ENCODE results near the gene NAALADL2. TPM values are rescaled to one million over a fixed set of nuclear protein-coding genes. Genes with fewer than 3 reads are reported as not detected.

The NAALADL2 gene
- total RNA-seq, 1 donor from 2014 or later, result 11.5 TPM

GRCh38 chr3:175267121-175267531, 408.0 kb downstream of the NAALADL2 start:
- TF ChIP-seq EZH2 (IDR thresholded peaks at IDR 0.05) (no peak), CTCF (IDR thresholded peaks at IDR 0.05) (no peak), EZH2phosphoT487 (IDR thresholded peaks at IDR 0.05) (no peak)
- H3F3A ChIP-seq (ENCODE audit: low read depth), result no peaks in the 10 kb centered on the region
- H2AFZ ChIP-seq (replicated peaks), result no peak overlapping the region
- no peaks in the 10 kb centered on the region for H3K9me3 Mint-ChIP-seq
- H3K4me2 ChIP-seq, result no peak overlapping the region
- H3K4me3 Mint-ChIP-seq, result no peak overlapping the region
- no peak for DNase-seq (ENCODE audit: low spot score)
- no peaks in the 10 kb centered on the region for H4K20me1 ChIP-seq (ENCODE audit: low read depth)
- H3K4me3 ChIP-seq, result no peak overlapping the region
- no peak overlapping the region for H3K27ac Mint-ChIP-seq
- H3K36me3 Mint-ChIP-seq, result no peaks in the 10 kb centered on the region
- H3K9ac ChIP-seq, result no peak overlapping the region
- H3K27me3 ChIP-seq, result no peaks in the 10 kb centered on the region
- H3K4me1 Mint-ChIP-seq, result peaks cover 12% of the 10 kb centered on the region
- H3K27me3 Mint-ChIP-seq (ENCODE audit: insufficient read depth, low read depth), result no peaks in the 10 kb centered on the region
- no peaks in the 10 kb centered on the region for H3K36me3 ChIP-seq
- no peaks in the 10 kb centered on the region for H3K79me2 ChIP-seq (ENCODE audit: low read depth)
- no peak overlapping the region for H3K27ac ChIP-seq
- no peaks in the 10 kb centered on the region for H3K4me1 ChIP-seq
- no peaks in the 10 kb centered on the region for H3K9me3 ChIP-seq (ENCODE audit: low read depth)

DNA sequence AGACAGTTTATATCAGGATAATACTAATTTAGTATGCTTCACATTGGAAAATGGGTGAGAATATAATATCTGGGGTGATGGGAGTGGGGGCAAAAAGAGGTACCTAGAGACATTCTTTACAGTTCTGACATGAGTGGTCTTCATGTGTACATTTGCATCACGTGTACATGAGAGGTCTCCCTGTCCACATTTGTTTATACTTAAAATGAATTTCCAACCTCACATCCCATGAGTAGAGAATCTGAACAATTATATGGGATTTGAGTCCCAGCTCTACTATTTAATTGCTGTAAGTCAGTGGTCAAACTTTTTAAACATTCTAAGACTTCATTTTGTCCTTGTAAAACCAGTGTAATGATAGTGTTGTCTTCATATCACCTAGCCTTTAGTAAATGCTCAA, 408.4 kb downstream of the NAALADL2 start:
- H3K27ac ChIP-seq, result no peak overlapping the region
- Mint-ChIP-seq H3K27ac (no peak overlapping the region), H3K4me1 (peaks cover 12% of the 10 kb centered on the region), H3K9me3 (no peaks in the 10 kb centered on the region), H3K4me3 (no peak overlapping the region), H3K36me3 (no peaks in the 10 kb centered on the region), H3K27me3 (ENCODE audit: insufficient read depth, low read depth) (no peaks in the 10 kb centered on the region)
- H3K4me1 ChIP-seq, result no peaks in the 10 kb centered on the region
- DNase-seq (ENCODE audit: low spot score), result no peak
- no peaks in the 10 kb centered on the region for H4K20me1 ChIP-seq (ENCODE audit: low read depth)
- TF ChIP-seq EZH2 (IDR thresholded peaks at IDR 0.05) (no peak), EZH2phosphoT487 (IDR thresholded peaks at IDR 0.05) (no peak), CTCF (IDR thresholded peaks at IDR 0.05) (no peak)
- H3F3A ChIP-seq (ENCODE audit: low read depth), result no peaks in the 10 kb centered on the region
- no peak overlapping the region for H2AFZ ChIP-seq (replicated peaks)
- no peaks in the 10 kb centered on the region for H3K79me2 ChIP-seq (ENCODE audit: low read depth)
- H3K9ac ChIP-seq, result no peak overlapping the region
- no peak overlapping the region for H3K4me2 ChIP-seq
- no peak overlapping the region for H3K4me3 ChIP-seq
- no peaks in the 10 kb centered on the region for H3K9me3 ChIP-seq (ENCODE audit: low read depth)
- no peaks in the 10 kb centered on the region for H3K27me3 ChIP-seq
- H3K36me3 ChIP-seq, result no peaks in the 10 kb centered on the region

GRCh38 chr3:175269394-175269793, 410.3 kb downstream of the NAALADL2 start:
- Histone ChIP-seq H3K9me3 (ENCODE audit: low read depth) (no peaks in the 10 kb centered on the region), H3K27me3 (no peaks in the 10 kb centered on the region), H3K27ac (no peak overlapping the region), H3K4me1 (no peaks in the 10 kb centered on the region), H3K9ac (no peak overlapping the region), H3K4me2 (no peak overlapping the region), H4K20me1 (ENCODE audit: low read depth) (no peaks in the 10 kb centered on the region), H3K4me3 (no peak overlapping the region), H3F3A (ENCODE audit: low read depth) (no peaks in the 10 kb centered on the region), H3K79me2 (ENCODE audit: low read depth) (no peaks in the 10 kb centered on the region), H3K36me3 (no peaks in the 10 kb centered on the region), H2AFZ (replicated peaks) (no peak overlapping the region)
- TF ChIP-seq EZH2phosphoT487 (IDR thresholded peaks at IDR 0.05) (no peak), CTCF (IDR thresholded peaks at IDR 0.05) (no peak), EZH2 (IDR thresholded peaks at IDR 0.05) (no peak)
- DNase-seq (ENCODE audit: low spot score), result no peak
- no peaks in the 10 kb centered on the region for H3K36me3 Mint-ChIP-seq
- no peak overlapping the region for H3K27ac Mint-ChIP-seq
- H3K9me3 Mint-ChIP-seq, result no peaks in the 10 kb centered on the region
- no peaks in the 10 kb centered on the region for H3K27me3 Mint-ChIP-seq (ENCODE audit: insufficient read depth, low read depth)
- H3K4me1 Mint-ChIP-seq, result peaks cover 12% of the 10 kb centered on the region
- no peak overlapping the region for H3K4me3 Mint-ChIP-seq

Data from neural progenitor cell (in vitro differentiated cells).